ENCODE measurements around the gene MCF2L.

GRCh38 chr13:113117335-113117872 is 148.4 kb downstream of the MCF2L start:
- TF ChIP-seq CTCF (optimal IDR thresholded peaks at IDR 0.05 in 1 of 3, IDR thresholded peaks at IDR 0.05 in 1 of 3, conservative IDR thresholded peaks at IDR 0.05 in 1 of 3; ENCODE audit: extremely low read depth in 1 of 3, insufficient read depth in 2 of 3, low read length in 3 of 3), result no peak
- no peak for TF ChIP-seq EZH2 (IDR thresholded peaks at IDR 0.05; ENCODE audit: low read length)

Measured in keratinocyte (primary cell).